Panc1 (cell line): ENCODE measurements around the gene ALKBH4. TPM values are rescaled to one million over a fixed set of nuclear protein-coding genes. Genes with fewer than 3 reads are reported as not detected.

Experiments used
- ATAC-seq: fragments of 200-7000 bp; cut with Tn5 transposase; 2 replicates; pipeline ENCODE4 v1.9.1; 2020; ENCODE audit warnings: mild to moderate bottlenecking, moderate library complexity
- BruUV-seq: library from RNA; stranded (reverse); fragments of 400-500 nt; replicated peaks from 2 replicates; lab custom pipeline; 2021; lab: Mats Ljungman, UMichigan
- CTCF ChIA-PET: fragments of 300-600 bp; sonication (Branson Sonifier 250); formaldehyde crosslinking; loops from one replicate; lab custom pipeline; 2022; ENCODE audit warnings: antibody characterized with exemption; lab: Charles Lee
- POLR2A ChIA-PET: fragments of 300-600 bp; sonication (Branson Sonifier 250); formaldehyde crosslinking; loops from one replicate; lab custom pipeline; 2022; ENCODE audit warnings: antibody characterized with exemption; lab: Charles Lee
- DNase-seq: peaks from one replicate; pipeline ENCODE4 v3.0.0-alpha.2; 2010; ENCODE audit warnings: low read depth, low spot score
- H3K27ac ChIP-seq: 2 replicates; pipeline ENCODE4 v1.5.1; 2011; ENCODE audit warnings: mild to moderate bottlenecking, low read length, inconsistent platforms
- H3K27me3 ChIP-seq: fragments of 200-500 bp; sonication (Bioruptor generic); 2 replicates; pipeline ENCODE4 v1.6.0; 2014; ENCODE audit warnings: low read length, inconsistent platforms; ENCODE audit not compliant: control insufficient read depth, insufficient read depth
- H3K36me3 ChIP-seq: fragments of 200-500 bp; sonication (Bioruptor generic); 2 replicates; pipeline ENCODE4 v1.5.1; 2014; ENCODE audit warnings: inconsistent platforms, mild to moderate bottlenecking, low read length, moderate library complexity; ENCODE audit not compliant: control insufficient read depth, insufficient read depth
- H3K4me1 ChIP-seq: 2 replicates; pipeline ENCODE4 v1.5.1; 2011; ENCODE audit warnings: inconsistent platforms, mild to moderate bottlenecking, low read length, moderate library complexity; ENCODE audit not compliant: control insufficient read depth, insufficient read depth
- H3K4me3 ChIP-seq, 2 experiments: 2 replicates each; pipeline ENCODE4 v1.5.1; 2011 to 2012; ENCODE audit warnings: low read depth in 2 of 2, low read length in 2 of 2, mild to moderate bottlenecking in 2 of 2, inconsistent platforms in 1 of 2, moderate library complexity in 1 of 2
- H3K9me3 ChIP-seq: fragments of 200-500 bp; sonication (Bioruptor generic); 2 replicates; pipeline ENCODE4 v1.5.1; 2014; ENCODE audit warnings: low read depth, mild to moderate bottlenecking, inconsistent platforms, low read length, moderate library complexity; ENCODE audit not compliant: control insufficient read depth, insufficient read depth
- POLR2AphosphoS5 ChIP-seq: IDR thresholded peaks from 2 replicates; pipeline ENCODE4 v1.6.1; 2012; ENCODE audit warnings: mild to moderate bottlenecking, low read depth, low read length, moderate library complexity
- REST ChIP-seq, 2 experiments: IDR thresholded peaks; 2 replicates each; pipeline ENCODE4 v1.6.1; 2011 to 2012; ENCODE audit warnings: low read depth in 2 of 2, control low read depth in 1 of 2, low read length in 1 of 2, mild to moderate bottlenecking in 1 of 2, moderate library complexity in 1 of 2; ENCODE audit not compliant: insufficient read depth in 1 of 2
- SIN3A ChIP-seq: IDR thresholded peaks from 2 replicates; pipeline ENCODE4 v1.6.1; 2012; ENCODE audit warnings: low read depth, mild to moderate bottlenecking, low read length, moderate library complexity, borderline replicate concordance; ENCODE audit not compliant: insufficient read depth
- TCF7L2 ChIP-seq: IDR thresholded peaks from 2 replicates; pipeline ENCODE4 v1.6.1; 2011; ENCODE audit warnings: mild to moderate bottlenecking, low read depth, low read length, inconsistent platforms
- in situ Hi-C: cut with HindIII; loops from 2 replicates; pipeline ENCODE4 v1.10.0; 2016; ENCODE audit warnings: low sequenced_read_pairs, low pct_unique_long_range_greater_than_20kb
- intact Hi-C: fragments of 100-400 bp; cut with micrococcal nuclease; formaldehyde crosslinking; loops from one replicate; pipeline ENCODE4 v1.10.0; 2022; ENCODE audit not compliant: unreplicated experiment
- total RNA-seq: library from RNA; stranded (reverse); gene quantifications from one replicate; pipeline ENCODE4 v1.2.1, GENCODE V29; 2021; ENCODE audit not compliant: unreplicated experiment
- TF ChIP-seq, protein P1 (sequence below): fragments of 450-650 bp; IDR thresholded peaks from 2 replicates; pipeline ENCODE4 v1.5.1; 2017; ENCODE audit warnings: mild to moderate bottlenecking

ALKBH4 gene
- total RNA-seq, 1 experiment from 2014 or later: 19.0 TPM

GRCh38 chr7:102425639-102426267 lies 38.9 kb downstream of the ALKBH4 start:
- intact Hi-C loops: no loop called here
- ChIA-PET CTCF (no interaction called here), POLR2A (no interaction called here)
- peaks cover 3% of the 10 kb centered on the region for H3K4me1 ChIP-seq
- H3K36me3 ChIP-seq: no peaks in the 10 kb centered on the region; the same call in 1 of the 2 replicates
- no peaks in the 10 kb centered on the region for H3K9me3 ChIP-seq
- ATAC-seq (peak; percentile 52), DNase-seq (no peak)
- H3K27me3 ChIP-seq: no peaks in the 10 kb centered on the region
- H3K27ac ChIP-seq: no peak overlapping the region
- TF ChIP-seq TCF7L2 (no peak), SIN3A (no peak), REST (IDR thresholded peaks at IDR 0.05; ENCODE audit: insufficient read depth in 1 of 2, low read depth in 2 of 2, low read length in 1 of 2) (no peak), POLR2AphosphoS5 (no peak)
- TF ChIP-seq, protein P1, sequence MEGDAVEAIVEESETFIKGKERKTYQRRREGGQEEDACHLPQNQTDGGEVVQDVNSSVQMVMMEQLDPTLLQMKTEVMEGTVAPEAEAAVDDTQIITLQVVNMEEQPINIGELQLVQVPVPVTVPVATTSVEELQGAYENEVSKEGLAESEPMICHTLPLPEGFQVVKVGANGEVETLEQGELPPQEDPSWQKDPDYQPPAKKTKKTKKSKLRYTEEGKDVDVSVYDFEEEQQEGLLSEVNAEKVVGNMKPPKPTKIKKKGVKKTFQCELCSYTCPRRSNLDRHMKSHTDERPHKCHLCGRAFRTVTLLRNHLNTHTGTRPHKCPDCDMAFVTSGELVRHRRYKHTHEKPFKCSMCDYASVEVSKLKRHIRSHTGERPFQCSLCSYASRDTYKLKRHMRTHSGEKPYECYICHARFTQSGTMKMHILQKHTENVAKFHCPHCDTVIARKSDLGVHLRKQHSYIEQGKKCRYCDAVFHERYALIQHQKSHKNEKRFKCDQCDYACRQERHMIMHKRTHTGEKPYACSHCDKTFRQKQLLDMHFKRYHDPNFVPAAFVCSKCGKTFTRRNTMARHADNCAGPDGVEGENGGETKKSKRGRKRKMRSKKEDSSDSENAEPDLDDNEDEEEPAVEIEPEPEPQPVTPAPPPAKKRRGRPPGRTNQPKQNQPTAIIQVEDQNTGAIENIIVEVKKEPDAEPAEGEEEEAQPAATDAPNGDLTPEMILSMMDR: no peak
- in situ Hi-C loops: no loop called here
- H3K4me3 ChIP-seq: no peak overlapping the region
- TSS peak; percentile 72 for BruUV-seq

- Histone ChIP-seq H3K9me3 (no peaks in the 10 kb centered on the region), H3K4me1 (no peaks in the 10 kb centered on the region), H3K4me3 (no peak overlapping the region), H3K36me3 (no peaks in the 10 kb centered on the region; the same call in 1 of the 2 replicates), H3K27ac (no peak overlapping the region), H3K27me3 (no peaks in the 10 kb centered on the region)
- ATAC-seq: no peak
- DNase-seq: no peak
- intact Hi-C loops: no loop called here
- POLR2A ChIA-PET: no interaction called here
- CTCF ChIA-PET: no interaction called here
- in situ Hi-C loops: no loop called here
- no TSS peak for BruUV-seq
- no peak for TF ChIP-seq REST (IDR thresholded peaks at IDR 0.05; ENCODE audit: insufficient read depth in 1 of 2, low read depth in 2 of 2, low read length in 1 of 2)
- TF ChIP-seq, protein P1: no peak
- TF ChIP-seq POLR2AphosphoS5: no peak
- no peak for TF ChIP-seq TCF7L2
- no peak for TF ChIP-seq SIN3A
Measured at GRCh38 chr7:102424787-102425218, 39.9 kb downstream of the ALKBH4 start.
